Measurements from ENCODE around the gene ABCB8. TPM values are rescaled to one million over a fixed set of nuclear protein-coding genes. Genes with fewer than 3 reads are reported as not detected.

The ABCB8 gene
- total RNA-seq, 2 donors from 2014 or later = 46.6 to 49.6 TPM

DNA sequence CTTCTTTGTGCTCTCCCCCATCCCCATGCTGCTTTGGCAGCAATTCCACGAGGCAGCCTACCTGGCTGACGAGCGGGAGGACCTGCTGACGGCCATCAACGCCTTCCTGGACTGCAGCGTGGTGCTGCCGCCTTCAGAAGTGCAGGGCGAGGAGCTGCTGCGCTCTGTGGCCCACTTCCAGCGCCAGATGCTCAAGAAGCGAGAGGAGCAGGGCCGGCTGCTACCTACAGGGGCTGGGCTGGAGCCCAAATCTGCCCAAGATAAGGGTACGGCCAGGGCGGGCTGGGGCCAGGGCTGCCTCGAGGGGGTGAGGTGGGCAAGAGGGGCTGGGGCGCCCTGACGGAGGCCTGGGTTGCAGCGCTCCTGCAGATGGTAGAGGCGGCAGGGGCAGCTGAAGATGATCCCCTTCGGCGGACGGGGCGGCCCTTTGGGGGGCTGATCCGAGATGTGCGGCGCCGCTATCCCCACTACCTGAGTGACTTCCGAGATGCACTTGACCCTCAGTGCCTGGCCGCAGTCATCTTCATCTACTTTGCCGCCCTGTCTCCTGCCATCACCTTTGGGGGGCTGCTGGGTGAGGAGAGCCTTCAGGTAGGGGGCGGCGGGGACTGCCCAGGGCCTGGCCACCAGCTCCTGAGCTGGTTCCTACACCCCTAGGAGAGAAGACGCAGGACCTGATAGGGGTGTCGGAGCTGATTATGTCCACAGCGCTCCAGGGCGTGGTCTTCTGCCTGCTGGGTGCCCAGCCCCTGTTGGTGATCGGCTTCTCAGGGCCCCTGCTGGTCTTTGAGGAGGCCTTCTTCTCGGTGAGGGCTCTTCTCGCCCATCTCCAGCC lies 43.0 kb downstream of the ABCB8 start:
- no peaks in the 10 kb centered on the region for H3K4me1 Mint-ChIP-seq (ENCODE audit: low read depth)
- H3K36me3 Mint-ChIP-seq (ENCODE audit: insufficient read depth in 2 of 2) = peaks cover 0 to 1% of the 10 kb centered on the region in 2 donors
- no peak for ATAC-seq (replicated peaks in 1 of 2)

GRCh38 chr7:151073990-151074389 lies 45.7 kb downstream of the ABCB8 start:
- H3K36me3 Mint-ChIP-seq (ENCODE audit: insufficient read depth in 2 of 2) = peaks cover 0 to 5% of the 10 kb centered on the region in 2 donors
- peaks cover 5% of the 10 kb centered on the region for H3K4me1 Mint-ChIP-seq (ENCODE audit: low read depth)
- DNase-seq (no peak), ATAC-seq (replicated peaks in 1 of 2) (no peak)
- H3K27me3 Mint-ChIP-seq (ENCODE audit: low read depth) = no peaks in the 10 kb centered on the region
- H3K27ac Mint-ChIP-seq = no peak overlapping the region
- H3K4me3 Mint-ChIP-seq = no peak overlapping the region
- H3K9me3 Mint-ChIP-seq = no peaks in the 10 kb centered on the region

More for the DNA sequence above, 43.0 kb downstream of the ABCB8 start:
- Mint-ChIP-seq H3K9me3 (no peaks in the 10 kb centered on the region), H3K4me3 (no peak overlapping the region), H3K27ac (no peak overlapping the region), H3K27me3 (ENCODE audit: low read depth) (no peaks in the 10 kb centered on the region)
- no peak for DNase-seq

DNA sequence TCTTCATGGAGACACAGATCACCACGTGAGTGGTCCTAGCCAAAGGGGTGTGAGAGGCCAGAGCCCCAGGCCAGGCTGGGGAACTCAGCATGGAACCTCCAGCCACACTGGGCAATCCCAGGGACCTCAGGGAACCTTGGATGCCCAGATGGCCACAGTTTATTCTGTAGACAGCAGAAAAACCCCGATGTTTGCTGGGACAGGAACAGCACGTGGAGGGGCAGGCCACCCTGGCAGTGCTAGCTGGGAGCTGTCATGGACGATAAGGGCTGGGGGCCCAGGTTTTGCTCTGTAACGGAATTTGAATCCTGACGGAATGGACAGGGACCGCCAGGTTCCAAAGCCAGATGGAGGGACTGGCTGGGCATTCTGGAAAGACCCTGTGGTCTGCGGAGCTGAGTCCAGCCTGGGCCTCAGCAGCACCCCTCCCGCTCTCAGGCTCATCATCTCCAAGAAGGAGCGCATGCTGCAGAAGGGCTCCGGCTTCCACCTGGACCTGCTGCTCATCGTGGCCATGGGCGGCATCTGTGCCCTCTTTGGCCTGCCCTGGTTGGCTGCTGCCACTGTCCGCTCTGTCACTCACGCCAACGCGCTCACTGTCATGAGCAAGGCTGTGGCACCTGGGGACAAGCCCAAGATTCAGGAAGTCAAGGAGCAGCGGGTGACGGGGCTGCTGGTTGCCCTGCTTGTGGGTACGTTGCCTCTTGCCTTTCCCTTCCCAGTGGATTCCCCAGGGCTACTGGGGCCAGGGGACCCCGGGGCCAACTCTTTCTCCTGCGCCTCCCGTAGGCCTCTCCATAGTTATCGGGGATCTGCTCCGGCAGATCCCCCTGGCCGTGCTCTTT lies 46.8 kb downstream of the ABCB8 start:
- no peak for ATAC-seq (replicated peaks in 1 of 2)

DNA sequence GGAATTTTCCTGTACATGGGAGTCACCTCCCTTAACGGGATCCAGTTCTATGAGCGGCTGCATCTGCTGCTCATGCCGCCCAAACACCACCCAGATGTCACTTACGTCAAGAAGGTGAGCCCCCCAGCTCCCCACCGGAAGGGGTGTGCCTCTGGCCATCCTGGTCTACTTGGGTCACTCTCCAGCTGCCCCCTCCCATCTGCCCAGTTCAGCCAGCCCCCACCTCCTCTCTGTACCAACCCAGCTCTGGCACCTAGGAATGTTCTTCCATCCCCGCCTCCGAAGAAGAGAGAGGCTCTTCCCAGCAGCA lies 47.4 kb downstream of the ABCB8 start:
- Mint-ChIP-seq H3K4me3 (no peak overlapping the region), H3K4me1 (ENCODE audit: low read depth) (peaks cover 10% of the 10 kb centered on the region), H3K27ac (no peak overlapping the region), H3K27me3 (ENCODE audit: low read depth) (no peaks in the 10 kb centered on the region), H3K36me3 (ENCODE audit: insufficient read depth in 2 of 2) (peaks cover 0 to 4% of the 10 kb centered on the region in 2 donors), H3K9me3 (no peaks in the 10 kb centered on the region)
- DNase-seq (no peak), ATAC-seq (replicated peaks in 1 of 2) (no peak)

More for the DNA sequence above, 46.8 kb downstream of the ABCB8 start:
- H3K4me1 Mint-ChIP-seq (ENCODE audit: low read depth) = peaks cover 10% of the 10 kb centered on the region
- no peaks in the 10 kb centered on the region for H3K9me3 Mint-ChIP-seq
- H3K4me3 Mint-ChIP-seq = no peak overlapping the region
- no peak for DNase-seq
- no peak overlapping the region for H3K27ac Mint-ChIP-seq
- peaks cover 0 to 4% of the 10 kb centered on the region in 2 donors for H3K36me3 Mint-ChIP-seq (ENCODE audit: insufficient read depth in 2 of 2)
- no peaks in the 10 kb centered on the region for H3K27me3 Mint-ChIP-seq (ENCODE audit: low read depth)

DNA sequence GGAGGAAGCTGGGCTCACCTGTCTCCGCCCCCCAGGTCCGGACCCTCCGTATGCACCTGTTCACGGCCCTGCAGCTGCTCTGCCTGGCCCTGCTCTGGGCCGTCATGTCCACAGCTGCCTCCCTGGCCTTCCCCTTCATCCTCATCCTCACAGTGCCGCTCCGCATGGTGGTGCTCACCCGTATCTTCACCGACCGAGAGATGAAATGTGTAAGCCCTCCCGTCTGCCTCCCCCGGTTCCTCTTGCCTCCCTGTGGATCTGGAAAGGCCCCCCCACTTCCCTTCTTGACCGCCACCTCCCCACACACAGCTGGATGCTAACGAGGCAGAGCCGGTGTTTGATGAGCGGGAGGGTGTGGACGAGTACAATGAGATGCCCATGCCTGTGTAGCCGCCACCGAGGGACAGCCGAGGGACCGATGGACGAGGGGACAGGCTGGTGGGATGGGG lies 47.8 kb downstream of the ABCB8 start:
- peaks cover 0 to 4% of the 10 kb centered on the region in 2 donors for H3K36me3 Mint-ChIP-seq (ENCODE audit: insufficient read depth in 2 of 2)
- ATAC-seq (replicated peaks in 1 of 2) = no peak
- H3K9me3 Mint-ChIP-seq = no peaks in the 10 kb centered on the region
- H3K4me3 Mint-ChIP-seq = no peak overlapping the region
- H3K27ac Mint-ChIP-seq = no peak overlapping the region
- no peak for DNase-seq
- peaks cover 10% of the 10 kb centered on the region for H3K4me1 Mint-ChIP-seq (ENCODE audit: low read depth)
- H3K27me3 Mint-ChIP-seq (ENCODE audit: low read depth) = no peaks in the 10 kb centered on the region

DNA sequence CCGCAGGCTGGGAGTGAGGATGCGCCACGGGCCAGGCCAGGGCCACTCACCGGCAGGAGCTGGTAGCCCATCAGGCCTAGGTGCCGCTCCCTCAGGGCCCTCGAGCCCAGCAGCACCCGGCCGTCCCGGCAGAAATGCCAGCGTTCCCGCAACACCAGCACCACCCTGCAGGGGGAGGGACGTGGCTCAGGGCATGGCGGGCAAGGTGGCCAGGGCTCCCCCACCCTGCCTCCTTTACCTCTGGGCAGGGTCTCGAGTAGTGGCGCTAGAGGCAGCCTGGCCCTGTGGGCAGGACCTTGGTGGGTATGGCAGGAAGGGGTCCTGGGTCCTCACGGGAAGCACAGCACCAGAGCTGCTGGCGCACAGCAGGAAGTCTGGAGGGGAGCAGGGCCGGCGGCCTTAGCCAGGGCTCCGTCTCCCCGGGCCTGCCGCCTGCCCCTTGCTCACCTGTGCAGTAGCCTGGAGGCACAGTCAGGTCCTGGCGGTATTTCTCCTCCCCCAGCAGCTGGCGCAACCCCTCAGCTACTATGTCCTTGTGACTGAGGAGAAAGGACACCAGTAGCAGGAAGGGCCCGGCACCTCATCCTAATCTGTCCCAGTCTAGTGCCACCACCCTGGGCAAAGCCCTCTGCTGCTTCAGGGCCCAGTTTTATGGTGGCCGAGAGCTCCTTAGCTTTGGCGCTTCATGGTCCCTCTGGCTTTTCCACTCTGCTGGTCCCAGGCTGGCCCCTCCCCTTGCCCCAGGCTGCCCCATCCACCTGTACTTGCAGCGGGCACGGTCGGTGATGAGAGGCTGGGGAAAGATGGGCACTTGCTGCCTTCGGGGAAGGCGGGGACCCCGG lies 48.8 kb downstream of the ABCB8 start:
- DNase-seq (no peak), ATAC-seq (replicated peaks in 1 of 2) (no peak)
- no peaks in the 10 kb centered on the region for H3K9me3 Mint-ChIP-seq
- peaks cover 17% of the 10 kb centered on the region for H3K4me1 Mint-ChIP-seq (ENCODE audit: low read depth)
- no peak overlapping the region for H3K27ac Mint-ChIP-seq
- H3K27me3 Mint-ChIP-seq (ENCODE audit: low read depth) = no peaks in the 10 kb centered on the region
- no peak overlapping the region for H3K4me3 Mint-ChIP-seq
- H3K36me3 Mint-ChIP-seq (ENCODE audit: insufficient read depth in 2 of 2) = peaks cover 0 to 4% of the 10 kb centered on the region in 2 donors

GRCh38 chr7:151077705-151078232 lies 49.5 kb downstream of the ABCB8 start:
- peak overlapping the region; percentile 23 to 59 for H3K4me3 Mint-ChIP-seq
- no peaks in the 10 kb centered on the region for H3K9me3 Mint-ChIP-seq
- no peak for ATAC-seq (replicated peaks in 1 of 2)
- no peak for DNase-seq
- H3K4me1 Mint-ChIP-seq (ENCODE audit: low read depth) = peaks cover 24% of the 10 kb centered on the region
- H3K27me3 Mint-ChIP-seq (ENCODE audit: low read depth) = no peaks in the 10 kb centered on the region
- H3K36me3 Mint-ChIP-seq (ENCODE audit: insufficient read depth in 2 of 2) = peaks cover 0 to 4% of the 10 kb centered on the region in 2 donors
- no peak overlapping the region for H3K27ac Mint-ChIP-seq

DNA sequence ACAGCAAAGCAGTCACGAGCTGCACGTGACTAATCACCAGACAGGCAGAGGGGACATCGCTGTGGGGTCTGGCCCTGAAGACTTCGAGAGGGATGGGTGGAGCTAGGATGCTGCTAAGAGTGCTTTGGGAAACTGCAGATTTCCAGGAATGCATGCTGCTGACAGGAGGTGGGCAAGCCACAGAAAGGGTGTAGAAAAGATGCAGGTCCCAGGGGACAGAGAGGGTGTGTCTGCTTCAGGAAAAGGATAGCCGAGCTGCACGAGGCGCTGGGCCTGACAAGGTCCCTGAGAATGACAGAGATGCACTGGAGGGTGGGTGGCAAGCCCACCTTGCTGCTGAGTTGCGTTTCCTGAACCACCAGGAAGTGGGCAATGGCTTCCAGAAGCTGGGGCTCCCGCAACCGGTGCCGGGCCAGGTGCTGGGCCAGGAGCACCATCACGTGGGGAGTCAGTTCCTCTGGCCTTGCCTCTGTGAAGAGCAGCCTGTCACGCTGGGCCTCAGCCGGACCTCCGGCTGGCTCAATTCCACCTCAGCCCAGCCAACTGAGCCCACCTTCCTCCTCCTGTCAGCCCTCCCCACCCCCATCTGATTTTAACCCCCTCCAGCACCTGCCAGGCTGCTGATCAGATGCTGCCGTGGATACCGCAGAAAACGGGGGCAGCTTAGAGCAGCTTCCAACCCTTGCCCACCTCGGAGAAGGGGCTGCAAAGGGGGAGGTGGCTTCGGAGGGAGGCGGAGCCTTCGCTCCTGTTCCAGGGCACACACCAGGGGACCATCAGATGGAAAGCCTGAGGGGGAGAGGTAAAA lies 50.2 kb downstream of the ABCB8 start:
- no peaks in the 10 kb centered on the region for H3K27me3 Mint-ChIP-seq (ENCODE audit: low read depth)
- H3K4me3 Mint-ChIP-seq = peak overlapping the region; percentile 85 to 91
- no peaks in the 10 kb centered on the region for H3K9me3 Mint-ChIP-seq
- H3K27ac Mint-ChIP-seq = peak overlapping the region; percentile 46
- ATAC-seq (replicated peaks in 1 of 2) = no peak
- peaks cover 27% of the 10 kb centered on the region for H3K4me1 Mint-ChIP-seq (ENCODE audit: low read depth)
- no peak for DNase-seq
- H3K36me3 Mint-ChIP-seq (ENCODE audit: insufficient read depth in 2 of 2) = peaks cover 0 to 4% of the 10 kb centered on the region in 2 donors

- no peaks in the 10 kb centered on the region for H3K27me3 Mint-ChIP-seq (ENCODE audit: low read depth)
- no peak for DNase-seq
- H3K9me3 Mint-ChIP-seq = no peaks in the 10 kb centered on the region
- no peak for ATAC-seq (replicated peaks in 1 of 2)
- peaks cover 0 to 4% of the 10 kb centered on the region in 2 donors for H3K36me3 Mint-ChIP-seq (ENCODE audit: insufficient read depth in 2 of 2)
- peak overlapping the region; percentile 42 for H3K27ac Mint-ChIP-seq
- H3K4me1 Mint-ChIP-seq (ENCODE audit: low read depth) = peaks cover 27% of the 10 kb centered on the region
- H3K4me3 Mint-ChIP-seq = peak overlapping the region; percentile 85 to 91
Measured at GRCh38 chr7:151079199-151079910, 51.1 kb downstream of the ABCB8 start.

DNA sequence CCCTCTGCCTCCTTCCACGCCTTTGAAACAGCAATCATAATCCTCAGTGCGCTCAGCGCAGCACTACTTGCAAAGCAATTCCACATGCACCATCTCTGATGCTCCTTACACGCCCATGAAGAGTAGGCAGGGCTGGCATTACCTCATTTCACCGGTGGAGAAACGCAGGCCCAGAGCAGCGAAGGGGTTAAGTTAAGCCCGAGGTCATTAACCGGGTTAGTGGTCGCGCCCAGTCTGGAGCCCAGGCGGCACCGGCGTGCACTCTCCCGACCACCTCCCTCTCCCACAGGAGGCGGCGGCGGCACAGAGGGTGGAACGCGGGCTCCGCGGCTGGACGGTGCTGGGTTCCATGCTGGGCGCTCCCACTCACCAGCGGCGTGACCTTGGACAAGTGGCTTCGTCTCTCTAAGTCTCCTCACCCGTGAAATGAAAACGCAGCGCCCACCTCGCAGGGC lies 51.8 kb downstream of the ABCB8 start:
- DNase-seq = peak in 1 of 2 donors; percentile 31
- Mint-ChIP-seq H3K9me3 (no peaks in the 10 kb centered on the region), H3K4me1 (ENCODE audit: low read depth) (peaks cover 29% of the 10 kb centered on the region), H3K4me3 (peak overlapping the region; percentile 85 to 91), H3K27me3 (ENCODE audit: low read depth) (peaks cover 7% of the 10 kb centered on the region), H3K27ac (peak overlapping the region; percentile 42), H3K36me3 (ENCODE audit: insufficient read depth in 2 of 2) (peaks cover under 1 to 4% of the 10 kb centered on the region in 2 donors)
- peak; percentile 2 to 6 for ATAC-seq (replicated peaks in 1 of 2)

- DNase-seq (peak; percentile 91 to 92), ATAC-seq (replicated peaks in 1 of 2) (peak; percentile 84 to 85)
- peak within 1 kb of the TSS; percentile 94 to 95 for H3K4me3 Mint-ChIP-seq
- peak within 1 kb of the TSS; percentile 42 for H3K27ac Mint-ChIP-seq
- H3K27me3 Mint-ChIP-seq (ENCODE audit: low read depth) = peaks cover 13% of the 10 kb centered on the region
- peaks cover 1 to 4% of the 10 kb centered on the region in 2 donors for H3K36me3 Mint-ChIP-seq (ENCODE audit: insufficient read depth in 2 of 2)
- peaks cover 34% of the 10 kb centered on the region for H3K4me1 Mint-ChIP-seq (ENCODE audit: low read depth)
- no peaks in the 10 kb centered on the region for H3K9me3 Mint-ChIP-seq
Measured at GRCh38 chr7:151080522-151081169, 52.4 kb downstream of the ABCB8 start, which contains the start of gene FASTK. Gene FASTK, minus strand, starts transcription at chr7:151080809. Its CDS starts 43 bp downstream, at chr7:151080766.
